Pancreas (tissue), 10 donors: Measurements from ENCODE around the gene PAPPA. TPM values are rescaled to one million over a fixed set of nuclear protein-coding genes. Genes with fewer than 3 reads are reported as not detected.
A peak's percentile ranks its signal among the peaks of the same experiment; 100 is the strongest.

Experiments used
- ATAC-seq, 4 donors: fragments of 200-7000 bp; cut with Tn5 transposase; one replicate each; pipeline versions ENCODE4 v1.8.0 to v1.9.1; 2020; ENCODE audit warnings: mild to moderate bottlenecking in 4 of 4, moderate library complexity in 4 of 4
- DNase-seq, 6 donors: peaks; one replicate each; pipeline ENCODE4 v3.0.0-alpha.2; 2020
- FAIRE-seq: peaks from 2 replicates; lab custom pipeline; 2012; peaks lifted over from hg19 to GRCh38; lab: Jason Lieb, UNC
- H3K27ac ChIP-seq, 4 donors: fragments of 200-600 bp; sonication (generic); 1 replicate in 3 of 4; 2 replicates in 1 of 4; pipeline versions ENCODE4 v1.5.0 to v1.8.0; 2020
- H3K27me3 ChIP-seq, 4 donors: fragments of 200-600 bp; one replicate each; pipeline ENCODE4 v1.8.0; 2021
- H3K36me3 ChIP-seq, 3 donors: fragments of 200-600 bp; sonication (generic) in 1 of 3; one replicate each; pipeline versions ENCODE4 v1.5.0 to v1.8.0; 2020 to 2021
- H3K4me1 ChIP-seq, 3 donors: fragments of 200-600 bp; one replicate each; pipeline ENCODE4 v1.8.0; 2021
- H3K4me3 ChIP-seq, 4 donors: fragments of 200-600 bp; sonication (generic) in 2 of 4; one replicate each; pipeline versions ENCODE4 v1.5.0 to v1.8.0; 2020 to 2021
- H3K9me3 ChIP-seq, 4 donors: fragments of 200-600 bp; one replicate each; pipeline ENCODE4 v1.8.0; 2021
- WGBS, 2 donors: extraction: QIAGEN DNeasy Blood & Tissue Kit; methylation state at CpG; one replicate each; pipeline ENCODE4 v1.1.7; 2013; 5-methylcytosine and 5-hydroxymethylcytosine counted together
- intact Hi-C, 3 donors: fragments of 100-400 bp; cut with DNase I; formaldehyde crosslinking; loops; one replicate each; pipeline versions ENCODE4 v1.11.1 to v1.14.2; 2022
- polyA plus RNA-seq, 2 donors: library from polyadenylated mRNA; stranded (reverse); fragments of 200-250 nt; gene quantifications; one replicate each; pipeline ENCODE4 v1.2.3, GENCODE V29; 2013
- total RNA-seq, 6 donors: library from RNA; stranded (reverse); fragmentation: NEBNext Ultra II Directional in 4 of 6; extraction: Animal tissue kit (Norgen Biotek cat#: 25700) in 4 of 6; gene quantifications; one replicate each; pipeline versions ENCODE4 v1.2.1 to v1.2.4, GENCODE V29; 2021 to 2023
- TF ChIP-seq, protein P1 (sequence below), 4 donors: fragments of 200-600 bp; sonication (generic) in 3 of 4; IDR thresholded peaks; one replicate each; pipeline versions ENCODE4 v1.5.0 to v1.8.0; 2021; ENCODE audit warnings: antibody characterized with exemption in 4 of 4
- donor health status: healthy with polysubstance abuse.
- donor health status: DM: no; HTN: no; CAD: no; lungs with moderate emphysema.
- donor health status: DM: no; HTN: no; CAD: no.
- donor health status: control.
- donor health status: control.
- donor health status: Bipolar disorder and iron deficiency.
- donor health status: DM: yes; HTN: yes; CAD: no.
- donor health status: DM: no; HTN: no; CAD: no.
- donor health status: DM: no; HTN: no; CAD: no.
- donor health status: DM: yes; HTN: yes; CAD: no.

PAPPA gene
- total and polyA plus RNA-seq, 8 donors = 0.11 to 3.4 (median 0.76) TPM

DNA sequence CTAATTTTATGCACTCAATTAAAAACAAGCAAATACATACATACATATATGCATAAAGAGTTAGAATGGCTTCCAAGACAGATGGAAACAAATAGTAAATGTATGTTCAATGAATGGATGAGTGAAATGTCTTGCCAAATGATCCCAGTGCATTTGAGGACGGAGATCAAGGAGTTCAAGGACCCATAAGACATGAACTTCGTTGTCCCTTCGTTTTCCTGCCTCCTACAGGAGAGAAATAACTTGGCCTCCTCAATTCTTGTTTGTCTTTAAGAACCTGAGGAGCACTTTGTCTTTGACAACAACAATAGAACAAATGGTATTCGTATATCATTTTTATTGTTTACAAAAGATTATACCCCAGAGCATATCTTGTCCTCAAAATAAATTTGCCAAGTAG is 2.4 kb upstream of the PAPPA start:
- peaks cover 0 to 3% (median 0%) of the 10 kb centered on the region in 3 donors for H3K4me1 ChIP-seq
- intact Hi-C loops = loop anchor here in 2 of 3 donors (5.0 to 10.0 kb wide), 2 partner anchors 421 to 424 kb away; no protein-coding TSS in a partner anchor
- DNase-seq = no peak
- TF ChIP-seq, protein P1, sequence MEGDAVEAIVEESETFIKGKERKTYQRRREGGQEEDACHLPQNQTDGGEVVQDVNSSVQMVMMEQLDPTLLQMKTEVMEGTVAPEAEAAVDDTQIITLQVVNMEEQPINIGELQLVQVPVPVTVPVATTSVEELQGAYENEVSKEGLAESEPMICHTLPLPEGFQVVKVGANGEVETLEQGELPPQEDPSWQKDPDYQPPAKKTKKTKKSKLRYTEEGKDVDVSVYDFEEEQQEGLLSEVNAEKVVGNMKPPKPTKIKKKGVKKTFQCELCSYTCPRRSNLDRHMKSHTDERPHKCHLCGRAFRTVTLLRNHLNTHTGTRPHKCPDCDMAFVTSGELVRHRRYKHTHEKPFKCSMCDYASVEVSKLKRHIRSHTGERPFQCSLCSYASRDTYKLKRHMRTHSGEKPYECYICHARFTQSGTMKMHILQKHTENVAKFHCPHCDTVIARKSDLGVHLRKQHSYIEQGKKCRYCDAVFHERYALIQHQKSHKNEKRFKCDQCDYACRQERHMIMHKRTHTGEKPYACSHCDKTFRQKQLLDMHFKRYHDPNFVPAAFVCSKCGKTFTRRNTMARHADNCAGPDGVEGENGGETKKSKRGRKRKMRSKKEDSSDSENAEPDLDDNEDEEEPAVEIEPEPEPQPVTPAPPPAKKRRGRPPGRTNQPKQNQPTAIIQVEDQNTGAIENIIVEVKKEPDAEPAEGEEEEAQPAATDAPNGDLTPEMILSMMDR (IDR thresholded peaks at IDR 0.05) = no peak
- no peaks in the 10 kb centered on the region for H3K9me3 ChIP-seq
- no peak overlapping the region for H3K27ac ChIP-seq
- no peaks in the 10 kb centered on the region for H3K36me3 ChIP-seq
- WGBS, 2 donors = 47 to 51% methylated on average over 4 of the region's 4 CpGs
- H3K4me3 ChIP-seq = no peak overlapping the region
- H3K27me3 ChIP-seq = peaks cover 0 to 4% (median 0%) of the 10 kb centered on the region in 4 donors
- no peak for FAIRE-seq
- no peak for ATAC-seq

DNA sequence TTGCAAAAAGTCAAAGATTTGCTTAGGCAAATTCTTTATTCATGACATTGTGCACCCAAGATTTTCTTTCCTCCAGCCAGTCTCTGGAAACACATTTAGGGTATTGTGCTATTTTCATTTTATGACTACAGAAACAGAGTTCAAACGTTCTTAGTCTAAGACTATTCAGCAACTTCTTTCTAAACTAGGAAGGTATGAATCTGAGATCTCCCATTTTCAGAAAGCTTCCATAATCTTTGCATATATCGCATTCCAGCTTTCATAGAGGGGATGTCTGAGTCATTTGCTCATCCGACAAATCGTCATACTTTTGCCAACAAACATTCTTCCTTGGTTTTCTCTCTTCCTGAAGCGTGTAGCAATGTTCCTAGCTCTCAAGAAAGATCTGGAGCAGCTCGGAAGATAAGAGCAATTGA is 1.6 kb upstream of the PAPPA start:
- intact Hi-C loops = loop anchor here in 2 of 3 donors (5.0 to 10.0 kb wide), 2 partner anchors 420 to 423 kb away; no protein-coding TSS in a partner anchor
- Histone ChIP-seq H3K36me3 (no peaks in the 10 kb centered on the region), H3K4me3 (no peak overlapping the region), H3K4me1 (peaks cover 0 to 3% (median 0%) of the 10 kb centered on the region in 3 donors), H3K27me3 (peaks cover 0 to 4% (median 0%) of the 10 kb centered on the region in 4 donors), H3K9me3 (no peaks in the 10 kb centered on the region), H3K27ac (no peak overlapping the region)
- TF ChIP-seq, protein P1 (IDR thresholded peaks at IDR 0.05) = no peak
- WGBS, 2 donors = 49 to 57% methylated on average over 6 of the region's 6 CpGs
- DNase-seq (no peak), ATAC-seq (no peak), FAIRE-seq (no peak)

DNA sequence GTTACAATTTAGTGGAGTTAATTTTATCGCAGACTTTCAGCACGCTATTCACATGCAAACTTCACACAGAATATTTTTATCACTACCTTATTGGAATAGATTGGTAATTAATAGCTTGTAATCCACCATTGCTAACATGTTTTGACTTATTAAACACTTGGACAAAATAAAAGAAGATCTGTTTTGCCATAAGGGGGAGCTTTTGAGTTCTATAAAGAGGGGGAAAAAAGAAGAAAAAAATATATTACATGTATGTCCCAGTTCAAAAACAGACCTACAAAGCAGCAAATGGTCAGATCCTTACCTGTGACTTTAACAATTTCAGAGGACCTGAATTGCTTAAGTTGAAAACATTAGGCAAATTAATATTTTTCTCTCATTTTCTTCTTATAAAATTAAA is 1.2 kb upstream of the PAPPA start:
- intact Hi-C loops = loop anchor here in 2 of 3 donors (5.0 to 10.0 kb wide), 2 partner anchors 420 to 422 kb away; no protein-coding TSS in a partner anchor
- TF ChIP-seq, protein P1 (IDR thresholded peaks at IDR 0.05) = no peak
- Histone ChIP-seq H3K27ac (no peak overlapping the region), H3K4me1 (peaks cover 0 to 3% (median 0%) of the 10 kb centered on the region in 3 donors), H3K9me3 (no peaks in the 10 kb centered on the region), H3K36me3 (no peaks in the 10 kb centered on the region), H3K27me3 (peaks cover 0 to 4% (median 0%) of the 10 kb centered on the region in 4 donors), H3K4me3 (no peak overlapping the region)
- DNase-seq = no peak
- no peak for FAIRE-seq
- ATAC-seq = peak in 1 of 4 donors; percentile 25
- 24 to 25% methylated on average over 2 of the region's 2 CpGs for WGBS, 2 donors

DNA sequence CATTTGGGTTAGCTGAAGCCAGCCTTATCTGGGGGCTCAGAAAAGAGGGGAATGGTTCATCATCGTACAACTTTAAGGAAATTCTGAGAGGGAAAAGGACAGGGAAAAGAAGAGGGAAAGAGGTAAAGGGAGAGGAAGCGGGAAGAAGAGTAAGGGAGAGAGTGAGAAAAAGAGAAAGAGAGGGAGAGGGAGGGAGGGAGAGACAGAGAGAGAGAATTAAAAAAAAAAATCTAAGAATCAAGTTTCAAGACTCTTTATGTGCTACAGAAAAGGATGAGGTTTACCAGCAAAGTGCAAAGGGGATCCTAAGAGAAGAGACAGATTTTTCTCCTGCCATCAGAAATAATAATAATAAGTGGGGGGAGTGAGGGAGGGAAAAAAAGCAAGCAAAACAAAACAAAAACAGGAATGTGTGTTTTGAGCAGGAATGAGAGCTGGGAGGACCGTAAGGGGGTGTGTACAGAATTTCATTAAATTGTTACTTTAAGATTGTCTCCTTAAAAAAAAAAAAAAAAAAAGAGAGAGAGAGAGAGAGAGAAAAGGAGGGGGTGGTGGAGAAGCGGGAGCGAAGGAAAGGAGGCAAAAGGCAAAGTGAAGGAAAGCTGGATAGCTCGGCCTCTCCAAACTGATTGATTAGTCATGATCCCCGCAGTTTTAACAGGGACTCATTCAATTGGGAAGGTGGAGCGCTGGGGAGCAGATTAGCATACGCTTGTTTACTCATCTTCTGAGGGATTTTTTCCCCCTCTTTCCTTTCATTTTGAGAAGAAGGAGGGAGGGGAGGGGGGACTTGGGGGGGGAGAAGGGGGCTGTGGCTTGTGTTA is 438 bp upstream of the PAPPA start:
- ATAC-seq = peak in 1 of 4 donors; percentile 7
- H3K9me3 ChIP-seq = no peaks in the 10 kb centered on the region
- H3K4me1 ChIP-seq = peaks cover 0 to 3% (median 0%) of the 10 kb centered on the region in 3 donors
- WGBS, 2 donors = 38 to 46% methylated on average over 9 of the region's 9 CpGs
- intact Hi-C loops = loop anchor here in 2 of 3 donors (5.0 to 10.0 kb wide), 2 partner anchors 419 to 422 kb away; no protein-coding TSS in a partner anchor
- no peaks in the 10 kb centered on the region for H3K36me3 ChIP-seq
- peak overlapping the region in 2 of 4 donors; percentile 57 to 65 for H3K4me3 ChIP-seq
- DNase-seq = no peak
- no peak overlapping the region for H3K27ac ChIP-seq
- FAIRE-seq = no peak
- H3K27me3 ChIP-seq = peaks cover 0 to 4% (median 0%) of the 10 kb centered on the region in 4 donors
- TF ChIP-seq, protein P1 (IDR thresholded peaks at IDR 0.05) = no peak
